Gastrocnemius medialis (tissue), 4 donors: Measurements from ENCODE around the gene TTLL13.

Experiments
- POLR2A ChIP-seq, 2 donors: fragments of 450-650 bp; IDR thresholded peaks; one replicate each; pipeline ENCODE4 v1.6.1; 2017; ENCODE audit warnings: antibody characterized with exemption in 2 of 2, mild to moderate bottlenecking in 2 of 2, moderate library complexity in 2 of 2
- TF ChIP-seq, protein P1 (sequence below), 5 experiments: fragments of 450-650 bp in 3 of 5; fragments of 200-600 bp in 2 of 5; sonication (generic) in 2 of 5; IDR thresholded peaks in 4 of 5; conservative IDR thresholded peaks in 1 of 5; 1 replicate in 4 of 5; 2 replicates in 1 of 5; pipeline ENCODE4 v1.5.1; 2016 to 2019; ENCODE audit warnings: antibody characterized with exemption in 5 of 5, mild to moderate bottlenecking in 3 of 5, moderate library complexity in 3 of 5

DNA sequence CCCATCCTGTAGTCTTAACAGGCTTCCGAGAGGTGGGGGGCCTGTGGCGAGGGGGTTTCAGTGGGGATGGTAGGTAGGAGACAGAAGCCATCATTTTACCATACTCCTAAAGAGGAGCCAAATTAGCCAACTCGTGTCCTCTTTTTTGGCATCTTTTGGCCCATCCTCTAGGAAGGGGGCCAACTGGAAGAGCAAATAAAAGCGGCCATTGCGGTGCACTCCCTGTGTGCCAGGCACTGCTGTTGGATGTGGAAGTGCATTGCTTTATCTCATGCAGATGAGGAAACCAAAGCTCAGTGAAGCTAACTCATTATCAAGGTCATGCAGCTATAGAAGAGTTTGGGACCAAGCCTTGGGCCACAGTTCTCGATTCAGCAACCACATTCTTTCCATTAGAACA, 42.1 kb upstream of the TTLL13 start:
- TF ChIP-seq, protein P1, sequence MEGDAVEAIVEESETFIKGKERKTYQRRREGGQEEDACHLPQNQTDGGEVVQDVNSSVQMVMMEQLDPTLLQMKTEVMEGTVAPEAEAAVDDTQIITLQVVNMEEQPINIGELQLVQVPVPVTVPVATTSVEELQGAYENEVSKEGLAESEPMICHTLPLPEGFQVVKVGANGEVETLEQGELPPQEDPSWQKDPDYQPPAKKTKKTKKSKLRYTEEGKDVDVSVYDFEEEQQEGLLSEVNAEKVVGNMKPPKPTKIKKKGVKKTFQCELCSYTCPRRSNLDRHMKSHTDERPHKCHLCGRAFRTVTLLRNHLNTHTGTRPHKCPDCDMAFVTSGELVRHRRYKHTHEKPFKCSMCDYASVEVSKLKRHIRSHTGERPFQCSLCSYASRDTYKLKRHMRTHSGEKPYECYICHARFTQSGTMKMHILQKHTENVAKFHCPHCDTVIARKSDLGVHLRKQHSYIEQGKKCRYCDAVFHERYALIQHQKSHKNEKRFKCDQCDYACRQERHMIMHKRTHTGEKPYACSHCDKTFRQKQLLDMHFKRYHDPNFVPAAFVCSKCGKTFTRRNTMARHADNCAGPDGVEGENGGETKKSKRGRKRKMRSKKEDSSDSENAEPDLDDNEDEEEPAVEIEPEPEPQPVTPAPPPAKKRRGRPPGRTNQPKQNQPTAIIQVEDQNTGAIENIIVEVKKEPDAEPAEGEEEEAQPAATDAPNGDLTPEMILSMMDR (IDR thresholded peaks at IDR 0.05 in 4 of 5, conservative IDR thresholded peaks at IDR 0.05 in 1 of 5): no peak
- no peak for TF ChIP-seq POLR2A (IDR thresholded peaks at IDR 0.05)
